OCI-LY3 (cell line): ENCODE data around the gene ZNF66.
"Not testable (repeated sequence)": the region's sequence is repeated elsewhere in the genome, so short reads cannot be mapped to it uniquely, and the experiment has no call there.

Experiments
- CTCF ChIP-seq: fragments of 200-600, 300-600 bp; sonication (generic); IDR thresholded peaks from 2 replicates; pipeline ENCODE4 v1.5.1; 2014; ENCODE audit warnings: antibody characterized with exemption, low read length, low read depth
- EZH2phosphoT487 ChIP-seq: fragments of 200-600 bp; shearing (Covaris generic); IDR thresholded peaks from 2 replicates; pipeline ENCODE4 v1.6.1; 2018; ENCODE audit warnings: antibody characterized with exemption, mixed run types, low read depth

DNA sequence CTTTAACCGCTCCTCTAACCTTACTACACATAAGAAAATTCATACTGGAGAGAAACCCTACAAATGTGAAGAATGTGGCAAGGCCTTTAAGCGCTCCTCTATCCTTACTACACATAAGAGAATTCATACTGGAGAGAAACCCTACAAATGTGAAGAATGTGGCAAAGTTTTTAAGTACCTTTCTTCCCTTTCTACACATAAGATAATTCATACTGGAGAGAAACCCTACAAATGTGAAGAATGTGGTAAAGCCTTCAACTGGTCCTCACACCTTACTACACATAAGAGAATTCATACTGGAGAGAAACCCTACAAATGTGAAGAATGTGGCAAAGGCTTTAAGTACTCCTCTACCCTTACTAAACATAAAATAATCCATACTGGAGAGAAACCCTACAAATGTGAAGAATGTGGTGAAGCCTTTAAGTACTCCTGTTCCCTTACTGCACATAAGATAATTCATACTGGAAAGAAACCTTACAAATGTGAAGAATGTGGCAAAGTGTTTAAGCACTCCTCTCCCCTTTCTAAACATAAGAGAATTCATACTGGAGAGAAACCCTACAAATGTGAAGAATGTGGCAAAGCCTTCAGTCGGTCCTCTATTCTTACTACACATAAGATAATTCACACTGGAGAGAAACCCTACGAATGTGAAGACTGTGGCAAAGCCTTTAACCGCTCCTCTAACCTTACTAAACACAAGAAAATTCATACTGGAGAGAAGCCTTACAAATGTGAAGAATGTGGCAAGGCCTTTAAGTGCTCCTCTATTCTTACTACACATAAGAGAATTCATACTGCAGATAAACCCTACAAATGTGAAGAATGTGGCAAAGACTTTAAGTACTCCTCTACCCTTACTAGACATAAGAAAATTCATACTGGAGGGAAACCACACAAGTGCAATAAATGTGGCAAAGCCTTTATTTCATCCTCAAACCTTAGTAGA lies 30.5 kb downstream of the ZNF66 start:
- not testable (repeated sequence) for TF ChIP-seq EZH2phosphoT487, CTCF
